ENCODE results near the gene TOM1.

TOM1 gene
- total RNA-seq: 71.3 reads per million, percentile 76 among the genes with 10 or more reads in this experiment

- DNase-seq: peak; percentile 96
Observed at GRCh38 chr22:35299673-35300499, at the start of gene TOM1. TOM1 (plus strand) TSS chr22:35299894; CDS start chr22:35299929, 35 bp downstream.

GRCh38 chr22:35250156-35250555 lies 49.5 kb upstream of the TOM1 start:
- no peak for DNase-seq

- no peak for DNase-seq
Observed at GRCh38 chr22:35253946-35254345, 45.7 kb upstream of the TOM1 start.

GRCh38 chr22:35257002-35257320 lies 42.7 kb upstream of the TOM1 start:
- no peak for DNase-seq

- DNase-seq: peak; percentile 84
Observed at GRCh38 chr22:35257321-35258190, 42.1 kb upstream of the TOM1 start, which contains the start of gene HMGXB4. HMGXB4 (plus strand) TSS chr22:35257493; CDS start chr22:35262391, 4,898 bp downstream.

GRCh38 chr22:35258191-35258988 lies 41.3 kb upstream of the TOM1 start:
- DNase-seq: no peak

GRCh38 chr22:35264986-35265385 lies 34.7 kb upstream of the TOM1 start:
- DNase-seq: no peak

- DNase-seq: no peak
Observed at GRCh38 chr22:35266277-35266676, 33.4 kb upstream of the TOM1 start.

- DNase-seq: no peak
Observed at GRCh38 chr22:35269630-35270029, 30.1 kb upstream of the TOM1 start.

- no peak for DNase-seq
Observed at GRCh38 chr22:35274154-35274871, 25.4 kb upstream of the TOM1 start.

- no peak for DNase-seq
Observed at GRCh38 chr22:35275580-35275979, 24.1 kb upstream of the TOM1 start.

- no peak for DNase-seq
Observed at GRCh38 chr22:35276019-35276418, 23.7 kb upstream of the TOM1 start.

GRCh38 chr22:35288116-35288515 lies 11.6 kb upstream of the TOM1 start:
- DNase-seq: no peak

- DNase-seq: no peak
Observed at GRCh38 chr22:35292786-35293185, 6.9 kb upstream of the TOM1 start.

GRCh38 chr22:35296051-35296450 lies 3.6 kb upstream of the TOM1 start:
- DNase-seq: no peak

GRCh38 chr22:35299217-35299672 lies 449 bp upstream of the TOM1 start:
- no peak for DNase-seq

- DNase-seq: no peak
Observed at GRCh38 chr22:35301372-35301874, 1.7 kb downstream of the TOM1 start.

GRCh38 chr22:35303029-35303624 lies 3.4 kb downstream of the TOM1 start:
- no peak for DNase-seq

- DNase-seq: no peak
Observed at GRCh38 chr22:35305525-35306070, 5.9 kb downstream of the TOM1 start.

GRCh38 chr22:35306350-35306967 lies 6.8 kb downstream of the TOM1 start:
- no peak for DNase-seq

GRCh38 chr22:35307372-35307771 lies 7.7 kb downstream of the TOM1 start:
- DNase-seq: no peak

Measured in effector CD4-positive, alpha-beta T cell (primary cell).